Measurements from ENCODE around the gene C18orf63.

GRCh38 chr18:74342416-74343043, 26.9 kb downstream of the C18orf63 start:
- TF ChIP-seq CTCF (conservative IDR thresholded peaks at IDR 0.05; ENCODE audit: low read length) (peak; percentile 70), EZH2phosphoT487 (IDR thresholded peaks at IDR 0.05; ENCODE audit: borderline replicate concordance, low read depth, low read length) (no peak)

Data from OCI-LY7 (cell line).